Cerebellar nuclear complex (tissue), 1 donor: ENCODE results near the gene TPRN.

Experiments
- DNase-seq, 2 experiments: peaks; one replicate each; lab custom pipeline; 2025; lab: John Stamatoyannopoulos, UW

TPRN gene

DNA sequence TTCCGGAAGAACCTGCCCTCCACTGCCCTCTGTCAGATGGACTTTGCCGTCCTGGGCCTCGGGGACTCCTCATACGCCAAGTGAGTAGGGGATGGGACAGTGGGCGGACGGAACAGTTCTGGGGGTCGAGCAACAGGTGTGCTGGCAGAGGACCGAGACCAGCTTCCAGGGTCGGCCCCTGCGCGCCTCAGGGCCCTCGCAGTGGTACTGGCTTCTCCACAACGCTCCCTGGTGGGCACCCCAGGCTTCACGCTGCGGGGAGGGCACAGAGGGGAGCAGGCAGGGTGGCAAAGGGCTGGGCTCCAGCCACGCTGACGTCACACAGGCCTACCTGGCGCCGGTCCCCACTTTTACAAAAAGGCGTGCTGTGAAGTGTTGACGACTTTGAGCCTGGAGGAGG lies 12.0 kb upstream of the TPRN start:
- DNase-seq = no peak

DNA sequence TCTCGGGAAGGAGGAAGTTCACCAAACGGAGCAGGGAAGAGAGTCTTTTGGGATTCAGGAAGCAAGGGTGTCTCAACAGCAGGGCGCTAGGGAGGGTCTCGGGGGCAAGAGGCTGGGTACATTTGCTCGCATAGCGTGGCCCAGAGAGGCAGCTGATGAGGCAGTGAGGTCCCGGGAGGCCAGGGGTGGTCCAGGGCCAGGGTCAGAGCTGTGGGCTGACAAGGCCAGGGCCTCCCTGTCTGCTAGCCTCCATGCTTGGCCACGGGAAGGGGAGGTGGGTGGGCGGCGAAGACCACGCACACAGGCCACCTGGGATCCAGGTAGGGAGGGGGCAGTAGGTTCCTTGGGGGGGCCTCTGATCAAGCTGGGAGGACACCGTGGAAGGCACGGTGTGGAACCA lies 11.0 kb upstream of the TPRN start:
- no peak for DNase-seq

DNA sequence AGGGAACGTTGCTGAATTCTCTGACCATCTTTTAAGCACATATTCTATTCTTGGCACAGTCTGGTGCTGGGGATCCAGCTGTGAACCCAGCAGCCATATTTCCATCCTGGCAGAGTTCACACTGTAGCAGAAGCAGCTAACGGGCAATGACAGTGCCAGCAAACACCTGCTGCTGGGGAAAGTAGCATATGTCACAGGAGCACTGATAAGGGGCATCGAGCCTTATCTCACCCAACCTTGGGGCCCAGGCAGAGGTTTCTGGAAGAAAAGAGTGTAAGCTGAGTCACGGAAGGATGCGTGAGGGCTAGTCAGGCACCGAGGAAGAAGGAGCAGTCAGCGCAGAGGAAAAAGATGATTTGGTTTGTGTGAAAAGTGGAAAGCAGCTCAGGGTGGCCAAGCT lies 6.1 kb upstream of the TPRN start:
- DNase-seq = no peak

DNA sequence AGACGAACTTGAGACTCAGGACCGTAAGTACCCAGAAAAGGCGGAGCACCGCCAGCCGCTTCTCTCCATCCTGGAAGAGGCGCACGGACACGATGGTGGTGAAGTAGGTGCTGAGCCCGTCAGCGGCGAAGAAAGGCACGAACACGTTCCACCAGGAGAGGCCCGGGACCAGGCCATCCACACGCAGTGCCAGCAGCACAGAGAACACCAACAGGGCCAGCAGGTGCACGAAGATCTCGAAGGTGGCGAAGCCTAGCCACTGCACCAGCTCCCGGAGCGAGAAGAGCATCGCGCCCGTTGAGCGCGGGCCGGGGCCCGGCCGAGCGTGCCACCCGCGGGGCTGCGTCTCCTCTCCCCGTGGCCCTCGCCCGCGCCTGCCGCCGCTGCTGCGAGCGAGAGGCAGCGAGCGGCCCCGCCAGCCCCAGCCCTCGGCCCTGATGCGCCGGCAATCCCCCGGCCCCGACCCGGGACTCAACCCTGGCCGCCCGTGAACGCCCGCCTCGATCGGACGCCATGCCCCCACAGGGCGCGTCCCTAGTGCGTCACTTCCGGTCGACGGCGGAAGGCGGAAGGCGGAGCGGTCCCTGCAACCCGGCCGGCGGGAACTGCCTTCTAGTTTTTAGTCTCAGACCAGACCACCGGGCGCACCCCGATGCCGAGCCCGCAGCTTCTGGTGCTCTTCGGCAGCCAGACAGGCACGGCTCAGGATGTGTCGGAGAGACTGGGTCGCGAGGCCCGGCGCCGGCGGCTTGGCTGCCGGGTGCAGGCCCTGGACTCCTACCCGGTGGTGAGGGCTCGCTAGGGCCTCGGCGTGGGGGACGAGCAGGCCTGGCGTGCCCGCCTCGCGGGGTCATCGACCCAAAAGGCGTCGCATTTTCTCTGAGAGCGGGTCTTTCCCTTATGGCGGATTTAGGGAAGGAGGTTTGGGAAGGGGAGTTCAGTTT lies 4.9 kb upstream of the TPRN start, which contains the start of the genes NDOR1 and TMEM203:
Gene NDOR1 (plus strand): TSS at position 575 of the 944 bp plus-strand sequence. CDS start 78 bp downstream, at position 653.
Gene TMEM203 (minus strand): TSS at position 523 of the 944 bp plus-strand sequence. CDS start 234 bp downstream, at position 289.
- peak in 1 of 2 experiments; percentile 71 for DNase-seq

DNA sequence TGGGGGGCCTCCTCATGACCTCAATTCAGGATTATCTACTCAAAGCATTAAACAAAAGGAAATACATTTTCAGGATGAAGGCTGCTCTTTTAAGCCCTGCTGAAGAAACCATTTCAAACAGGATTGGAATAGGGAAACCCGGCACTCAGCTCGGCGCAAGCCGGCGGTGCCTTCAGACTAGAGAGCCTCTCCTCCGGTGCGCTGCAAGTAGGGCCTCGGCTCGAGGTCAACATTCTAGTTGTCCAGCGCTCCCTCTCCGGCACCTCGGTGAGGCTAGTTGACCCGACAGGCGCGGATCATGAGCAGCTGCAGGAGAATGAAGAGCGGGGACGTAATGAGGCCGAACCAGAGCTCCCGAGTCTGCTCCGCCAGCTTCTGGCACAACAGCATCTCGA lies 4.2 kb upstream of the TPRN start:
- no peak for DNase-seq

DNA sequence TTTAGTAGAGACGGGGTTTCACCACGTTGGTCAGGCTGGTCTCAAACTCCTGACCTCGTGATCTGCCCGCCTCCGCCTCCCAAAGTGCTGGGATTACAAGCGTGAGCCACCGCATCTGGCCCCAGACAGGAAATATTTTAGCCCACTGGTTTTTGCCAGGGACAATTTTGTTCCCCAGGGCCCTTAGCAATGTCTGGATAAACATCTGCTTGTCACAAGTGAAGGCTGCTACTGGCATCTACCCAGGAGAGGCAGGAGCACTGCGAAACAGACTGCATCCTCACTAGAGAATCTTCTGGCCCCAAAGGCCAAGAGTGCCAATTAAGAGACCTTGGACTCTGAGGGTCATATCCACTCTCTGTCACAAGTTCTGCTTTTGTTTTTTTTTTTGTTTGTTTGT lies 2.4 kb upstream of the TPRN start:
- no peak for DNase-seq

DNA sequence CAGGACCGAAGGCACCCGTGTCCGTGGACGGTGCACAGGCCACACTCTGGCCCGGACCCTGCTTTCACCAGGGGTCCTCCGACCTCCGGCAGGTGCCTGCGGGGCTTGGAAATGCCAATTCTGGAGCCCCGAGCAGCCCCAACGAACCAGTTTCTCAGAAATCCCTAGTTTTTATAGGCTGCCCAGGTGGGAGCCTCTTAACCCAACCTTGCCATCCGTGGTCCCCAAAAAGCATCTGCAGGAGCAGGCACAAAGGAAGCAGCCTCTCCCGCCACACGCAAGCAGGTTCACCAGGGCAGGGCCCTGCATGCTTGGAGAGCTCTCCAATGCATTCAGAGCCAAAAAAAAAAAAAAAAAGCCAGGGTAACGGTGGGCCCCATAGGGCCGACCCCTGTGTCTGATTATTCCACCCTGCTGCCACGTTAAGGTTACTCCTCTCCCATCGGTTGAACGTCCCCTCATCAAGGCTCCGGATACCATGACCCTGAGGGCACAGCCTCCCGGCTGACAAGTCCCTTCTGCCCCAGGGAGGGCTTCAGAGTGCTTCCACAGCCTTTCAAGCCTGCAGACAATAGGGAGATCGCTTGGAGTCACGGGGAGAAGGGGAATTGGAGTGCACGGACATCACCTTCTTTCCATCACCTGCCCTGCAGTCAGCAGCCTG lies 796 bp upstream of the TPRN start:
- no peak for DNase-seq

DNA sequence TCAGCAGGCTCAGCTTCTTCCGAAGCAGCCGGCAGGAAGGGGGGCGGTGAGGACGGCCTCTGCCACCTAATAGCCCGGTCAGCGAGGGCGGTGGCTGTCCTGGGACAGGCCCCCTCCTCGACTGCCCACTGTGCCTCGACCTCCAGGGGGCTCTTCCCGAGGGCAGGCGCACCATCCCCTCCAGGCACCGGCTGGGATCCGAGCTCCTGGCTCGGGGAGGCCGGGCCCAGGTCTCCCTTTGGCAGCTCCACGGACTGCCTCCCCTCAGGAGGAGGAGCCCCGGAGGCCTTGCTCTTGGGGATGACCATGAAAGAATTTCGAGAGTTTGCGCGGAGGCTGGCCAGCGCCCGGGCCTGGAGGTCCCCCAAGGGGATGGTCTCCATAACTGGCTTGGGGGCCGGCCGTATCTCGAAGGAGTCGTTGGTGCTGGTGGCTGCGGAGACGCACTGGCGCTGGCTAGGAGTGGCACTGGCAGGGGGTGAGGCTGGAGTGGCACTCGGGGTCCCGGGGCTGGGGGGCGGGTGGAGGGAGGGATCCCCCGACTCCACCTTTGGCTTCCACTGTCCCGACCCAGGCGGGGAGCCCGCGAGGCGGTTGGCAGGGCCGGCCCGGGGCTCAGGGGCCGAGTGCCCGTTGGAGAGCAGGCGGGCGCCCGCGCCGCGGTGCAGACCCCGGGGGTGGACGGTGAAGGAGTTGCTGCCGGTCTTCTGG lies 975 bp downstream of the TPRN start:
- DNase-seq = no peak

DNA sequence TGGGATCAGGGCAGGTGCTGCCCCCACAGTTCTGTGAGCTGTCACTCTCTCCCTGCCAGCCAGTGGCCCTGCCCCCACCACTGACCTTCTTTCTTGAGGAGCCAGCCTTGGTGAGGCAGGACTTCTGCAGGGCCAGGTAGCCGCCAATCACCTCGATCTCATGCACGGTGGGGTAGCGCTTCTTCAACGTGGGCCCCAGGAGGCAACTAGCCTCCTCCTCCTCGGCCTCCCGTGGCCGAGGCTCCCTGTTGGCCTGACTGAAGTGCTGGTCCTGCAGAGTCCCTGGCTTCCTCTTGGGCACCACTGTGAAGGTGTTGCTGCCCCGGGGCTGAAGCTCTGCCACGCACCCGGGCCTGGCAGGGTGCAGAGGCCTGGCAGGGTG lies 1.6 kb downstream of the TPRN start:
- DNase-seq = peak in 1 of 2 experiments; percentile 51

DNA sequence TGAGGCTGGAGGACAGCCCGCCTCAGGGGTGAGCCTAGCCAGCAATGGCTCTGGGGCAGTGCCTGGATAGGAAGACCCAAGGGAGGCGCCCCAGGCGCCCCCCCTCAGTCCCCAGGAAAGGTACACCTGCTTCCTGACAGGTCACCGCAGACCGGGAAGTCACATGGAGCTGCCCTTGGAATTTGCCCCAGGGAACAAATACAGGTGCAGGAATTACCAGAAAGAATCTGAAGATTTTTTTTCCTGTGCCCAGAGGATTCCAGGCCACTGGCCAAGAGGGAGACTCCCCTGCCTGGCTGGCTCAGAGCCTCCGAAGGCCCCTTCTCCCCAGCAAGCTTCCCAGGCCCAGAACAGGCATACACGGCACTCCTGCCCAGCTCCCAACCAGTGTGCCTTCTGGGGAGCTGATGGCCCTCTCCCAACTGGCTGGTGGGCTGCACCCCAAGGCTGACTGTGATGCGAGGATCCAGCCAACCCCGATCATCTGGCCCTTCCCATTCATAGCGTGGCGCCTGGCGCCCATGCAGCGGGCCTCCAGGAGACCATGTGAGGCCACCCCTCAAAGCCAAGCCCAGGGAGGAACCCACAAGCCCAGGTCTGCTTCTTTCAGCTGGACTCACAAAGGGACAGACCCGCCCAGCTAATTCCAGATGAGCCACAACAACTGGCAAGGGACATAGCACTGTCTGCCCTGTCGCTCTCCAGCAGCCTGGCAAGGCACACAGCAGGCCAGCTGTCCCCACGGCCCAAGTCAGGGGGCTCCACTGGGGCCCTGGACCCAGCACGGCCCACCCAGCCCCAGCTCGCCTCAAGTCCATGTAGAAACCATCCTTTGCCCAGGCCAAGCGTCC lies 2.3 kb downstream of the TPRN start:
- DNase-seq = no peak

DNA sequence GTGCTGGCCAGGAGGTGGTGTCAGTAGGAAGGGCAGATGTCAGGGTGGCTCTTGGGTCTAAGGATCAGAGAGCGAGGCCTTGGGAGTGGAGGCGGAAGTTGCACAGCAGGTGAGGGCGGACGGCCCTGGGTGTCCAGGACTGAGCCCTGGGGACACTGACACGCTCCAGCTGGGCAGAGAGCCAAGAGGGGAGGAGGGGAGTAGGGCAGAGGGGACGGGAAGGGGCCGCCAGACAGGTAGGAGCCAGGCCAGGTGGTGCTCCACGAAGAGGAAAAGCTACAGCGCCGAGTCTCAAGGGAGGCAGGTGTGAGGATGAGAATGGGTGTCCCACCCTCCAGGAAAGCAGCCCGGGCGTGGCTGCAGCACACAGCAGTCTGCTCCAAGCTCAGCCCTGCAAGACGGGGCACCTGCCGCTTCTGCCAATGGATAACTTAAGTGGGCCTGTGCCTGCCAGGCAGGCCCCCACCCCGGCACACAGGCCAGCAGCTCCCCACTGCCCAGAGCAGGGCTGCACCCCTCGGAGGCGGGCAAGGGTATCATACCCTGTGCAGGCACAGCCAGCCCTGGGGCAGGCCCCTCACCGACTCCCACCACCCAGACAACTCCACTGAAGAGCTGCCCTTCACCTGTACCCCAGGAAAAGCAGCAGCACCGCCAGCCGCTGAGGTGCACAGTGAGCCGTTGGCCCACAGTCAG lies 4.9 kb downstream of the TPRN start:
- no peak for DNase-seq

DNA sequence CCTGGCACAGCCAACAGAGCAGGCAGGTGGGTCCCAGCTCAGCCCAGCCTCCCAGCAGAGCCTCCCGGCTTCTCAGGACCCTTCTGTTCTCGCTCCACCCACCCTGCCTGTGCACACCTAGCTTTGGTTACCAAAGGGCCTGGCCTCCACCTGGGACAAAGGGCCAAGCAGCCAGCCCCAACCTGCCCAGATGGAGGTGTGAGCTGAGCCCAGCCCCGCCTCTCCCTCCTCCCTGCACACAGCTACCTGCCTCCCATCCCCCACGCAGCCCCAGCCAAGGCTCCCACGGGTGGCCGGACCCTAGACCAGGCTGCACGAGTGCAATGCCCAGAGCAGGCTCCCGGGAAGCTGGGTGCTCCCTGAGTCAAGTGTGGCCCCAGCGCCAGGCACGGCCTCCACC lies 5.6 kb downstream of the TPRN start:
- DNase-seq = no peak

DNA sequence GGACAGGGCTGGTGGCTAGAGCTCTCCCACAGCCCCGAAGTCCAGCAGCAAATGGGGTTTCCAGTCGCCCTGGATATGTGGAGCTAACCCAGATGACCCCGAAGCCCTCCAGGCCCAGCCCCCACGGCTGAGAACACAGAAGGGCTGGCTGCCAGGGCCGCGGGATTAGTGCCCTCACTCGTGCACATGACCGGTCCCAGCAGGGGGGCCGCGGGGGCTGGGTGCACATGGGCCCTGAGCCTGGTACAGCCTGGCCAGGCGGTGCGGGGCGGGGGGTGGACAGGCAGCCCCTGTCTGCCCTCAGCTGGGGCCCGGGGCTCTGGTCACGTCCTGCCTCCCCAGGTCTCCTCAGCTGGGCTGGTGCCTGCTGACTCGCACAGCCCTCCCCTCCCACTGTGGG lies 6.2 kb downstream of the TPRN start:
- DNase-seq = no peak

DNA sequence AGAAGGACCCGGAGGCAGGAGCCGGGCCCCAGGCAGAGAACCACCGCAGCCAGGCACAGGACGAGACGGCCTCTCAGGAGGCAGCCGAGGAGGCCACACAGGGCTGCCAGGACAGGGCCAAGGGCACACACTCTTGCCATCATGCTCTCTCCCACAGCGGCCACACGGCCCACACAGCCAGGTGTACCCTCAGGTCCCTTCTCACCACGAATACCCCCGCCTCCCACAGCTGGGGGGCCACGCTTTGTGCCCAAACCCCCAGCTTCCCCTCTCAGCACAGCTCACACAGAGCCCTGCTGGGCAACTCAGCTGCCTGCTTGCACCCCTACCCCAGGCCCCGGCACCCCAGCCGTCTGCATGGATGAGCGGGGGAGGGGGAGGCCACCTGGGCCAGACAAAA lies 6.8 kb downstream of the TPRN start:
- DNase-seq = no peak

DNA sequence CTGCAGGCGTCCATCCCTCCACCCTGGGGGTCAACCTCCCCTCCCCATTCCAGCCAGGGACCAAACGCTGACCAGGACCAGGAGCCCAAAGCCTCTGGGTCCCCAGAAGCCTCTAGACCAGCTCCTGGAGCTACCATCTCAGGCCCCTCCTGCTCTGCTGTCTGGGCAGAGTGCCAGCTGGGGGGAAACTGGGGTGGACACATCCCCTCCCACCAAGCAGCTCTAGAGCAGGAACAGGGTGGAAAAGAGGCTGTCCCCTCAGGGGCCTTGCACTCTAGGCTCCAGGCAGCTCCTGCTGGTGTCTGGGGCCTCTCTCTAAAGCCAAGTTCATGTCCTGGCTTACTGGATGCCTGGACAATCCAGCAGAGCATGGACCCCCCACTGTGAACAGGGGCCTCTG lies 7.7 kb downstream of the TPRN start:
- no peak for DNase-seq

DNA sequence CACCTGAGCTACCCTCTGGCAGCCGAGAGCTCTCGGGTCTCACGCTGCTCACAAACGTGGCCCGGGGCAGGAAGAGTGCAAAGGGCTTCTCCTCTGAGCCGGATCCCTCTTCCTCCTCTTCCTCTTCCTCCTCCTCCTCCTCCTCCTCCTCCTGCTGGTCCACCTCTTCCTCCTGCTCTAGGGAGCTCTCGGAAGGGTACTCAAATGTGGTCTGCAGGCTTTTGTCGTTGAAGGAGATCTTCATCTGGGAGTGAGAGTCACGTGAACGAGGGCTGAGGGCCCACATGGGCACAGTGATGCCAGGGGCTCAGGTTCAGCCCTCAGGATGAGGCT lies 8.1 kb downstream of the TPRN start:
- no peak for DNase-seq

DNA sequence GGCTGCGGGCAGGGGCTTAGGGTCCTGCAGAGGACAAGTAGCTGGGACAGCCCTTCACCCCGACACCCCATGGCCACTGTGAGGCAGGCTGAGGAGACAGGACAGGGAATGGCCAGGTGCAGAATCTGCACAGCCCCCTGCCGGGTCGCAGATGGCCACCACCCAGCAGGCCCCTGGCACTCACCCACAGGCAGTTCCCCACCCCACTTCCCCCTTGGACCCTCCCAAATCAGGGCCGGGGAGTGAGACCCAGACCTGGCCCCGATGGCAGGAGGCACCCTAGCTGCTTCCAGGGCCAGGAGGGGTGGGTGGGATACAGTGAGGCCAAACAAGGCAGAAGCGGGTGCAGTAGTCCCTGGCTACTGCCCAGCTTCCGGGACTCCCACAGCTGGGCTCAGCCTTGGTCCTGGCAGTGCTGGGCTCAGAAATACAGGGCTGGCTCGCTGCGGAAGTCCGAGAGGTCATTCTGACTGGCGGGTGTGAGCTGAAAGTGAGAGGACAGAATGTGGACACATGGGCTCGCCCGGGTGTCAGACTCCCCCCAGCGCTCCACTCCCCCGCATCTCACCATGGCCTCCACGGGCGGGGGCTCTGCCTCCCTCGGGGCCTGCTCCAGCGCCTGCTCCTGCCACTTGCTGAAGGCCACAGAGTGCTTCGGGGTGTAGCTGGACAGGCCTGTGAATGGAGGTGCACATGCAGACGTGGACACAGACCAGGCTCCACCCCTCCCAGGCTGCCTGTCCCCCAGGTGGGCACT lies 8.7 kb downstream of the TPRN start:
- DNase-seq = no peak

DNA sequence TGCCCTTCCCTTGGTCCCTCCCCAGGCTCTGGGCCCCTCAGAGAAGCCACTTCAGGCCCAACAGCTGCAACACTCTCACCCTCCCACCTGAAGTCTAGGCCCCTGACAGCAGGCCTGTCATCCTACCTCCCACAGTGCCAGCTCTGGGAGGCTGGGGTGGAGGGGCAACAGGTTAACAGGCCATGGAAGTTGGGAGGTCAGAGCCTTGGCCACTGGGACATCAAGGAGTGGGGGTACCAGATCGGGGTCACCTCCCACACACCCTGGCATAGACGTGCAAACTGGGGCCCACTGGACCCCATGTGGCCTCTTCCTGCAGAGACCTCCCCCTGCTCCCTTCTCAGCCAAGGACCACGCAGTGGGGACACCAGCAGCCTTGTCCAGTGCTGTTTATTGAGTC lies 9.3 kb downstream of the TPRN start:
- no peak for DNase-seq

DNA sequence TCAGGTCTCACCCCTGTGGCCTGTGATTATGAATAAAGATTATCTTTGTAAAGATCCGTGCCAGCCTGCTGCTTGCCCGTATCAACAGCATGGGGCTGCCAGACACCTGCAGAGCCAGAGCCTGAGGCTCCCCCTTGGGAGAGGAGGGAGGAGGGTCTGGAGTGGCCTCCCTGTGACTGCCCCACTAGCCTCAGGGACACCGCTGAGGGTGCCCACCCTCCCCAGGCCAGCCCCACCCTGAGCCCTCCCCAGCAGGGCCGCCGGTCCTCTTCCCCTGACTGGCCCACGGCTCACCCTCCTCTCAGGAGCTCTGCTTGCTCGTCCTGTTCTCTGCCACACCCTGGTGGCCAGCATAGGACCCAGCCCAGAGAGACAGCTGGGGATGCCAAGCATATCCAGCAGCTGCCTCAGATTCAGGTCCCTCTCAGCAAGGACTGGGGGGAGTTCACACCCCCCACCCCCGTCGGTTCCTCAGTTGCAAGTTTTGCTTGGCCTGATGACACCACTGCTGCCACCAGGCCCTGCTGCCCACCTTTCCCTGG lies 10.2 kb downstream of the TPRN start:
- no peak for DNase-seq
